Measurements from ENCODE around the gene EMX2.
"Not testable (repeated sequence)": the region's sequence is repeated elsewhere in the genome, so short reads cannot be mapped to it uniquely, and the experiment has no call there.

EMX2 gene

GRCh38 chr10:117581961-117582360, 39.4 kb downstream of the EMX2 start:
- H3K27me3 ChIP-seq (ENCODE audit: control insufficient read depth, insufficient read depth, low read length) = no peaks in the 10 kb centered on the region
- no peaks in the 10 kb centered on the region for H3K9me3 ChIP-seq (ENCODE audit: control insufficient read depth, insufficient read depth, low read length)
- no peak overlapping the region for H3K27ac ChIP-seq (ENCODE audit: low read length)
- no peaks in the 10 kb centered on the region for H3K4me1 ChIP-seq (ENCODE audit: control insufficient read depth, insufficient read depth, low read length)
- whole genome bisulfite sequencing (ENCODE audit: insufficient coverage, insufficient read length) = no CpG with 5 or more reads among the region's 2 CpGs
- H3K4me3 ChIP-seq (ENCODE audit: low read length) = no peak overlapping the region
- H3K36me3 ChIP-seq (ENCODE audit: control insufficient read depth, insufficient read depth, low read length) = no peaks in the 10 kb centered on the region
- DNase-seq (ENCODE audit: low read depth, low spot score) = no peak

GRCh38 chr10:117584831-117585230, 42.3 kb downstream of the EMX2 start:
- not testable (repeated sequence) for H3K27me3 ChIP-seq (ENCODE audit: control insufficient read depth, insufficient read depth, low read length); H3K4me1 ChIP-seq (ENCODE audit: control insufficient read depth, insufficient read depth, low read length); DNase-seq (ENCODE audit: low read depth, low spot score); H3K36me3 ChIP-seq (ENCODE audit: control insufficient read depth, insufficient read depth, low read length); H3K27ac ChIP-seq (ENCODE audit: low read length); H3K4me3 ChIP-seq (ENCODE audit: low read length); H3K9me3 ChIP-seq (ENCODE audit: control insufficient read depth, insufficient read depth, low read length)
- no CpG with 5 or more reads among the region's 2 CpGs for WGBS (ENCODE audit: insufficient coverage, insufficient read length)

GRCh38 chr10:117587036-117587435, 44.5 kb downstream of the EMX2 start:
- no peaks in the 10 kb centered on the region for H3K27me3 ChIP-seq (ENCODE audit: control insufficient read depth, insufficient read depth, low read length)
- H3K4me3 ChIP-seq (ENCODE audit: low read length) = no peak overlapping the region
- no CpG with 5 or more reads among the region's 5 CpGs for WGBS (ENCODE audit: insufficient coverage, insufficient read length)
- DNase-seq (ENCODE audit: low read depth, low spot score) = no peak
- no peak overlapping the region for H3K27ac ChIP-seq (ENCODE audit: low read length)
- no peaks in the 10 kb centered on the region for H3K4me1 ChIP-seq (ENCODE audit: control insufficient read depth, insufficient read depth, low read length)
- no peaks in the 10 kb centered on the region for H3K36me3 ChIP-seq (ENCODE audit: control insufficient read depth, insufficient read depth, low read length)
- no peaks in the 10 kb centered on the region for H3K9me3 ChIP-seq (ENCODE audit: control insufficient read depth, insufficient read depth, low read length)

GRCh38 chr10:117590101-117590875, 47.7 kb downstream of the EMX2 start:
- DNase-seq (ENCODE audit: low read depth, low spot score) = no peak
- Histone ChIP-seq H3K27me3 (ENCODE audit: control insufficient read depth, insufficient read depth, low read length) (no peaks in the 10 kb centered on the region), H3K36me3 (ENCODE audit: control insufficient read depth, insufficient read depth, low read length) (no peaks in the 10 kb centered on the region), H3K27ac (ENCODE audit: low read length) (no peak overlapping the region), H3K4me3 (ENCODE audit: low read length) (no peak overlapping the region), H3K4me1 (ENCODE audit: control insufficient read depth, insufficient read depth, low read length) (no peaks in the 10 kb centered on the region), H3K9me3 (ENCODE audit: control insufficient read depth, insufficient read depth, low read length) (no peaks in the 10 kb centered on the region)
- WGBS (ENCODE audit: insufficient coverage, insufficient read length) = no CpG with 5 or more reads among the region's 8 CpGs

- WGBS (ENCODE audit: insufficient coverage, insufficient read length) = no CpG with 5 or more reads among the region's 4 CpGs
- Histone ChIP-seq H3K36me3 (ENCODE audit: control insufficient read depth, insufficient read depth, low read length) (no peaks in the 10 kb centered on the region), H3K27me3 (ENCODE audit: control insufficient read depth, insufficient read depth, low read length) (no peaks in the 10 kb centered on the region), H3K27ac (ENCODE audit: low read length) (no peak overlapping the region), H3K4me3 (ENCODE audit: low read length) (no peak overlapping the region), H3K9me3 (ENCODE audit: control insufficient read depth, insufficient read depth, low read length) (no peaks in the 10 kb centered on the region), H3K4me1 (ENCODE audit: control insufficient read depth, insufficient read depth, low read length) (no peaks in the 10 kb centered on the region)
- DNase-seq (ENCODE audit: low read depth, low spot score) = no peak
These were observed 48.5 kb downstream of the EMX2 start for GRCh38 chr10:117591043-117591442.

- no CpG with 5 or more reads among the region's 5 CpGs for WGBS (ENCODE audit: insufficient coverage, insufficient read length)
- Histone ChIP-seq H3K4me3 (ENCODE audit: low read length) (no peak overlapping the region), H3K27me3 (ENCODE audit: control insufficient read depth, insufficient read depth, low read length) (no peaks in the 10 kb centered on the region), H3K4me1 (ENCODE audit: control insufficient read depth, insufficient read depth, low read length) (no peaks in the 10 kb centered on the region), H3K9me3 (ENCODE audit: control insufficient read depth, insufficient read depth, low read length) (no peaks in the 10 kb centered on the region), H3K36me3 (ENCODE audit: control insufficient read depth, insufficient read depth, low read length) (no peaks in the 10 kb centered on the region), H3K27ac (ENCODE audit: low read length) (no peak overlapping the region)
- DNase-seq (ENCODE audit: low read depth, low spot score) = no peak
These were observed 52.2 kb downstream of the EMX2 start for GRCh38 chr10:117594722-117595121.

GRCh38 chr10:117596706-117597105, 54.2 kb downstream of the EMX2 start:
- Histone ChIP-seq H3K4me3 (ENCODE audit: low read length) (no peak overlapping the region), H3K9me3 (ENCODE audit: control insufficient read depth, insufficient read depth, low read length) (no peaks in the 10 kb centered on the region), H3K36me3 (ENCODE audit: control insufficient read depth, insufficient read depth, low read length) (no peaks in the 10 kb centered on the region), H3K27me3 (ENCODE audit: control insufficient read depth, insufficient read depth, low read length) (no peaks in the 10 kb centered on the region), H3K4me1 (ENCODE audit: control insufficient read depth, insufficient read depth, low read length) (no peaks in the 10 kb centered on the region), H3K27ac (ENCODE audit: low read length) (no peak overlapping the region)
- no peak for DNase-seq (ENCODE audit: low read depth, low spot score)
- WGBS (ENCODE audit: insufficient coverage, insufficient read length) = no CpG with 5 or more reads among the region's 6 CpGs

- H3K27ac ChIP-seq (ENCODE audit: low read length) = no peak overlapping the region
- H3K4me1 ChIP-seq (ENCODE audit: control insufficient read depth, insufficient read depth, low read length) = no peaks in the 10 kb centered on the region
- no peaks in the 10 kb centered on the region for H3K9me3 ChIP-seq (ENCODE audit: control insufficient read depth, insufficient read depth, low read length)
- no peak overlapping the region for H3K4me3 ChIP-seq (ENCODE audit: low read length)
- H3K36me3 ChIP-seq (ENCODE audit: control insufficient read depth, insufficient read depth, low read length) = no peaks in the 10 kb centered on the region
- no peak for DNase-seq (ENCODE audit: low read depth, low spot score)
- no peaks in the 10 kb centered on the region for H3K27me3 ChIP-seq (ENCODE audit: control insufficient read depth, insufficient read depth, low read length)
These were observed 54.7 kb downstream of the EMX2 start for GRCh38 chr10:117597216-117597615.
